Adipocyte (in vitro differentiated cells): ENCODE results near the gene KLHL29.
A peak's percentile ranks its signal among the peaks of the same experiment; 100 is the strongest.

Experiments used
- DNase-seq: peaks from one replicate; pipeline ENCODE4 v3.0.0-alpha.2; 2015; ENCODE audit warnings: low read depth
- H3K27me3 ChIP-seq: replicated peaks from 2 replicates; pipeline ENCODE4 v1.7.0; 2013; ENCODE audit warnings: mild to moderate bottlenecking, low read length, moderate library complexity; ENCODE audit not compliant: control insufficient read depth, insufficient read depth
- H3K36me3 ChIP-seq: 2 replicates; pipeline ENCODE4 v1.7.0; 2013; ENCODE audit warnings: low read length, mild to moderate bottlenecking, moderate library complexity; ENCODE audit not compliant: control insufficient read depth, insufficient read depth, severe bottlenecking
- H3K4me1 ChIP-seq: 2 replicates; pipeline ENCODE4 v1.7.0; 2013; ENCODE audit warnings: mild to moderate bottlenecking, low read length, moderate library complexity; ENCODE audit not compliant: control insufficient read depth, insufficient read depth
- H3K4me3 ChIP-seq: 2 replicates; pipeline ENCODE4 v1.7.0; 2013; ENCODE audit warnings: mild to moderate bottlenecking, low read length, moderate library complexity
- H3K9ac ChIP-seq: 2 replicates; pipeline ENCODE4 v1.7.0; 2013; ENCODE audit warnings: mild to moderate bottlenecking, low read length, moderate library complexity
- H3K9me3 ChIP-seq: 2 replicates; pipeline ENCODE4 v1.7.0; 2013; ENCODE audit warnings: mild to moderate bottlenecking, low read length, moderate library complexity; ENCODE audit not compliant: control insufficient read depth

KLHL29 gene

GRCh38 chr2:23751747-23752265, 366.8 kb downstream of the KLHL29 start:
- Histone ChIP-seq H3K4me1 (no peaks in the 10 kb centered on the region), H3K27me3 (no peaks in the 10 kb centered on the region), H3K4me3 (no peak overlapping the region), H3K36me3 (peaks cover 38% of the 10 kb centered on the region), H3K9ac (no peak overlapping the region), H3K9me3 (no peaks in the 10 kb centered on the region)
- no peak for DNase-seq

- no peak for DNase-seq
- H3K4me3 ChIP-seq: no peak overlapping the region
- H3K36me3 ChIP-seq: peaks cover 49% of the 10 kb centered on the region
Observed at GRCh38 chr2:23753291-23754010, 368.5 kb downstream of the KLHL29 start.

GRCh38 chr2:23754970-23755369, 370.0 kb downstream of the KLHL29 start:
- H3K9me3 ChIP-seq: no peaks in the 10 kb centered on the region
- H3K27me3 ChIP-seq: no peaks in the 10 kb centered on the region
- H3K4me3 ChIP-seq: no peak overlapping the region
- H3K36me3 ChIP-seq: peaks cover 51% of the 10 kb centered on the region
- H3K4me1 ChIP-seq: peaks cover 14% of the 10 kb centered on the region
- no peak for DNase-seq
- no peak overlapping the region for H3K9ac ChIP-seq

More at GRCh38 chr2:23753291-23754010, 368.5 kb downstream of the KLHL29 start:
- Histone ChIP-seq H3K27me3 (no peaks in the 10 kb centered on the region), H3K9me3 (no peaks in the 10 kb centered on the region), H3K4me1 (peaks cover 12% of the 10 kb centered on the region), H3K9ac (no peak overlapping the region)

GRCh38 chr2:23756593-23757292, 371.8 kb downstream of the KLHL29 start:
- Histone ChIP-seq H3K9ac (no peak overlapping the region), H3K4me1 (peaks cover 14% of the 10 kb centered on the region), H3K9me3 (no peaks in the 10 kb centered on the region), H3K27me3 (no peaks in the 10 kb centered on the region), H3K36me3 (peaks cover 41% of the 10 kb centered on the region), H3K4me3 (no peak overlapping the region)
- no peak for DNase-seq

- Histone ChIP-seq H3K9ac (no peak overlapping the region), H3K9me3 (no peaks in the 10 kb centered on the region), H3K4me1 (peaks cover 14% of the 10 kb centered on the region), H3K36me3 (peaks cover 36% of the 10 kb centered on the region), H3K4me3 (no peak overlapping the region), H3K27me3 (no peaks in the 10 kb centered on the region)
- peak; percentile 66 for DNase-seq
Observed at GRCh38 chr2:23757686-23758433, 372.9 kb downstream of the KLHL29 start.
